A549 (cell line): ENCODE data around the gene ANKRD39.

ENCODE experiments used
- CBX2 ChIP-seq: fragments of 200-600 bp; sonication (generic); IDR thresholded peaks from 2 replicates; pipeline ENCODE4 v1.6.1; 2016; ENCODE audit warnings: low read depth, mild to moderate bottlenecking, borderline replicate concordance
- CEBPB ChIP-seq, 2 experiments: fragments of >200 bp in 1 of 2; sonication (Bioruptor Twin) in 1 of 2; formaldehyde crosslinking in 1 of 2; IDR thresholded peaks; 2 replicates each; pipeline ENCODE4 v1.6.1; 2012 to 2016
- E2F6 ChIP-seq: IDR thresholded peaks from 2 replicates; pipeline ENCODE4 v1.6.1; 2012; ENCODE audit warnings: low read depth, borderline replicate concordance
- EP300 ChIP-seq, 2 experiments: fragments of >200 bp; sonication (Bioruptor Twin); formaldehyde crosslinking; IDR thresholded peaks; 2 replicates in 1 of 2; 3 replicates in 1 of 2; pipeline ENCODE4 v1.6.1; 2016 to 2017
- KDM1A ChIP-seq: fragments of 200-600 bp; sonication (generic); IDR thresholded peaks from 2 replicates; pipeline ENCODE4 v1.6.1; 2016; ENCODE audit warnings: low read depth, mild to moderate bottlenecking
- MAFK ChIP-seq: fragments of 450-650 bp; IDR thresholded peaks from 2 replicates; pipeline ENCODE4 v1.6.1; 2014; ENCODE audit not compliant: partially characterized antibody
- PHF8 ChIP-seq: fragments of 200-600 bp; sonication (generic); IDR thresholded peaks from 2 replicates; pipeline ENCODE4 v1.6.1; 2016; ENCODE audit warnings: low read depth, mild to moderate bottlenecking, antibody characterized with exemption, moderate library complexity, borderline replicate concordance
- POLR2A ChIP-seq: IDR thresholded peaks from 2 replicates; pipeline ENCODE4 v1.6.1; 2012; ENCODE audit warnings: mild to moderate bottlenecking, low read length
- RAD21 ChIP-seq, 2 experiments: fragments of >200 bp in 1 of 2; sonication (Bioruptor Twin) in 1 of 2; formaldehyde crosslinking in 1 of 2; IDR thresholded peaks in 1 of 2; conservative IDR thresholded peaks in 1 of 2; 2 replicates in 1 of 2; 3 replicates in 1 of 2; pipeline ENCODE4 v1.6.1; 2012 to 2018; ENCODE audit warnings: inconsistent platforms in 1 of 2
- SREBF2 ChIP-seq: fragments of 450-650 bp; IDR thresholded peaks from 2 replicates; pipeline ENCODE4 v1.6.1; 2014; ENCODE audit warnings: mild to moderate bottlenecking, moderate library complexity
- TFCP2L1 ChIP-seq: fragments of 250-450 bp; sonication (Bioruptor Pico); IDR thresholded peaks from 2 replicates; pipeline ENCODE4 v1.5.0; 2021; ENCODE audit warnings: mild to moderate bottlenecking
- USF2 ChIP-seq: fragments of 450-650 bp; IDR thresholded peaks from 2 replicates; pipeline ENCODE4 v1.6.1; 2014; ENCODE audit warnings: antibody characterized with exemption
- TF ChIP-seq, protein P1 (sequence below): fragments of >200 bp; sonication (Bioruptor Twin); formaldehyde crosslinking; IDR thresholded peaks from 3 replicates; pipeline ENCODE4 v1.5.1; 2016
- TF ChIP-seq, protein P2 (sequence below): fragments of 250-450 bp; sonication (Bioruptor Pico); IDR thresholded peaks from 2 replicates; pipeline ENCODE4 v1.5.0; 2021; ENCODE audit warnings: mild to moderate bottlenecking, moderate library complexity, borderline replicate concordance

DNA sequence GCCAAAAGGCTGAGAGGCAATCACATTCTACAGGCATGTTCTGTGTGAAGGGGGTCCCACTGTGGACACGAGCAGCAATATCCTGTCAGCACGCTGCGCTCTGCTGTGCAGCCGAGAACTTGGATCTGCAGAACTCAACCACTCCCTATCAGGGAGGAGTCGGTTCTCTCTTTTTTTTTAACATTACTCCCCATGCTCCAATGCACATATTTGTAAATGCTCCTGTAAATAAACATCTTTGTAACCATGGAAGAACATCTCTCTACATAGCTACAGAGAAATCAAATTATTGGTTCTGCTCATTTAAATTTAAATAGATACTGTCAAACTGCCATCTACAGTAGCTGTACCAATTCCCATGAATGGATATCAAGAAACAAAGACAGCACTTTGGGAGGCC, 11.0 kb downstream of the ANKRD39 start:
- no peak for TF ChIP-seq POLR2A
- TF ChIP-seq E2F6, result no peak
- TF ChIP-seq, protein P1, sequence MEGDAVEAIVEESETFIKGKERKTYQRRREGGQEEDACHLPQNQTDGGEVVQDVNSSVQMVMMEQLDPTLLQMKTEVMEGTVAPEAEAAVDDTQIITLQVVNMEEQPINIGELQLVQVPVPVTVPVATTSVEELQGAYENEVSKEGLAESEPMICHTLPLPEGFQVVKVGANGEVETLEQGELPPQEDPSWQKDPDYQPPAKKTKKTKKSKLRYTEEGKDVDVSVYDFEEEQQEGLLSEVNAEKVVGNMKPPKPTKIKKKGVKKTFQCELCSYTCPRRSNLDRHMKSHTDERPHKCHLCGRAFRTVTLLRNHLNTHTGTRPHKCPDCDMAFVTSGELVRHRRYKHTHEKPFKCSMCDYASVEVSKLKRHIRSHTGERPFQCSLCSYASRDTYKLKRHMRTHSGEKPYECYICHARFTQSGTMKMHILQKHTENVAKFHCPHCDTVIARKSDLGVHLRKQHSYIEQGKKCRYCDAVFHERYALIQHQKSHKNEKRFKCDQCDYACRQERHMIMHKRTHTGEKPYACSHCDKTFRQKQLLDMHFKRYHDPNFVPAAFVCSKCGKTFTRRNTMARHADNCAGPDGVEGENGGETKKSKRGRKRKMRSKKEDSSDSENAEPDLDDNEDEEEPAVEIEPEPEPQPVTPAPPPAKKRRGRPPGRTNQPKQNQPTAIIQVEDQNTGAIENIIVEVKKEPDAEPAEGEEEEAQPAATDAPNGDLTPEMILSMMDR, result no peak
- no peak for TF ChIP-seq EP300 (IDR thresholded peaks at IDR 0.05)
- TF ChIP-seq KDM1A, result no peak
- no peak for TF ChIP-seq CBX2
- TF ChIP-seq, protein P2, sequence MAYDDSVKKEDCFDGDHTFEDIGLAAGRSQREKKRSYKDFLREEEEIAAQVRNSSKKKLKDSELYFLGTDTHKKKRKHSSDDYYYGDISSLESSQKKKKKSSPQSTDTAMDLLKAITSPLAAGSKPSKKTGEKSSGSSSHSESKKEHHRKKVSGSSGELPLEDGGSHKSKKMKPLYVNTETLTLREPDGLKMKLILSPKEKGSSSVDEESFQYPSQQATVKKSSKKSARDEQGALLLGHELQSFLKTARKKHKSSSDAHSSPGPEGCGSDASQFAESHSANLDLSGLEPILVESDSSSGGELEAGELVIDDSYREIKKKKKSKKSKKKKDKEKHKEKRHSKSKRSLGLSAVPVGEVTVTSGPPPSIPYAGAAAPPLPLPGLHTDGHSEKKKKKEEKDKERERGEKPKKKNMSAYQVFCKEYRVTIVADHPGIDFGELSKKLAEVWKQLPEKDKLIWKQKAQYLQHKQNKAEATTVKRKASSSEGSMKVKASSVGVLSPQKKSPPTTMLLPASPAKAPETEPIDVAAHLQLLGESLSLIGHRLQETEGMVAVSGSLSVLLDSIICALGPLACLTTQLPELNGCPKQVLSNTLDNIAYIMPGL, result no peak
- no peak for TF ChIP-seq TFCP2L1 (CRISPR knock-in tag)
- TF ChIP-seq USF2, result no peak
- TF ChIP-seq MAFK, result no peak
- TF ChIP-seq RAD21 (conservative IDR thresholded peaks at IDR 0.05 in 1 of 2, IDR thresholded peaks at IDR 0.05 in 1 of 2), result no peak
- no peak for TF ChIP-seq SREBF2
- TF ChIP-seq PHF8, result no peak
- no peak for TF ChIP-seq CEBPB (IDR thresholded peaks at IDR 0.05)
